ENCODE measurements around the gene ZNF445.
"Not testable (repeated sequence)": the region's sequence is repeated elsewhere in the genome, so short reads cannot be mapped to it uniquely, and the experiment has no call there.

The ZNF445 gene

GRCh38 chr3:44398853-44399252 lies 78.6 kb downstream of the ZNF445 start:
- DNase-seq (ENCODE audit: low read depth, low spot score) = no peak

- not testable (repeated sequence) for DNase-seq (ENCODE audit: low read depth, low spot score)
These were observed 79.2 kb downstream of the ZNF445 start for GRCh38 chr3:44398271-44398670.

- DNase-seq (ENCODE audit: low read depth, low spot score) = no peak
These were observed 81.0 kb downstream of the ZNF445 start for GRCh38 chr3:44396200-44397171.

GRCh38 chr3:44395714-44396113 lies 81.8 kb downstream of the ZNF445 start:
- no peak for DNase-seq (ENCODE audit: low read depth, low spot score)

- DNase-seq (ENCODE audit: low read depth, low spot score) = no peak
These were observed 85.0 kb downstream of the ZNF445 start for GRCh38 chr3:44392489-44392888.

GRCh38 chr3:44387404-44387803 lies 90.1 kb downstream of the ZNF445 start:
- DNase-seq (ENCODE audit: low read depth, low spot score) = no peak

Data from smooth muscle cell of the brain vasculature (primary cell).